SK-N-SH treated with all-trans-retinoic acid at 6 μM for 48 hours (cell line): Measurements from ENCODE around the gene EIF3I.
A peak's percentile ranks its signal among the peaks of the same experiment; 100 is the strongest.

Experiments used
- BACH2 ChIP-seq: fragments of 250-450 bp; sonication (Bioruptor Pico); IDR thresholded peaks from 2 replicates; pipeline ENCODE4 v1.9.0; 2021; ENCODE audit warnings: mild to moderate bottlenecking, borderline replicate concordance
- CREB5 ChIP-seq: fragments of 250-450 bp; sonication (Bioruptor Pico); IDR thresholded peaks from 2 replicates; pipeline ENCODE4 v1.5.1; 2020; ENCODE audit warnings: low read depth, mild to moderate bottlenecking, moderate library complexity
- ZNF8 ChIP-seq: fragments of 450-650 bp; formaldehyde crosslinking; IDR thresholded peaks from 2 replicates; pipeline ENCODE4 v1.5.0; 2020; ENCODE audit warnings: mild to moderate bottlenecking, moderate library complexity

GRCh38 chr1:32266921-32267591, 44.8 kb downstream of the EIF3I start:
- 0 out of 2 replicates have a peak, but pooled peaks have one; percentile 20 for TF ChIP-seq CREB5
- no peak for TF ChIP-seq ZNF8 (CRISPR knock-in tag)
- no peak for TF ChIP-seq BACH2 (CRISPR knock-in tag)
